Karpas-422 (cell line): ENCODE measurements around the gene B4GALNT3. TPM values are rescaled to one million over a fixed set of nuclear protein-coding genes. Genes with fewer than 3 reads are reported as not detected.

Experiments
- DNase-seq: peaks from one replicate; pipeline ENCODE4 v3.0.0-alpha.2; 2015
- H2AFZ ChIP-seq: fragments of 200-600 bp; sonication (generic); 2 replicates; pipeline ENCODE4 v1.6.1; 2014; ENCODE audit warnings: antibody characterized with exemption, low read length, mixed read lengths
- H3K27ac ChIP-seq: fragments of 200-600 bp; sonication (generic); 2 replicates; pipeline ENCODE4 v1.5.1; 2014; ENCODE audit warnings: mild to moderate bottlenecking, low read length, moderate library complexity
- H3K27me3 ChIP-seq: fragments of 200-600 bp; sonication (generic); 2 replicates; pipeline ENCODE4 v1.6.1; 2014; ENCODE audit warnings: low read length, mixed read lengths
- H3K36me3 ChIP-seq: fragments of 200-600 bp; sonication (generic); 2 replicates; pipeline ENCODE4 v1.6.1; 2014; ENCODE audit warnings: low read length, mixed read lengths; ENCODE audit not compliant: insufficient read depth
- H3K4me1 ChIP-seq: fragments of 200-600 bp; sonication (generic); 2 replicates; pipeline ENCODE4 v1.6.1; 2014; ENCODE audit warnings: mild to moderate bottlenecking, low read length, mixed read lengths
- H3K4me2 ChIP-seq: fragments of 200-600 bp; sonication (generic); 2 replicates; pipeline ENCODE4 v1.6.1; 2014; ENCODE audit warnings: low read length, low read depth, mild to moderate bottlenecking; ENCODE audit not compliant: poor library complexity, severe bottlenecking
- H3K4me3 ChIP-seq: fragments of 200-600 bp; sonication (generic); 2 replicates; pipeline ENCODE4 v1.5.1; 2014; ENCODE audit warnings: mild to moderate bottlenecking, antibody characterized with exemption, low read length, mixed read lengths
- H3K79me2 ChIP-seq: fragments of 200-600 bp; sonication (generic); 2 replicates; pipeline ENCODE4 v1.6.1; 2014; ENCODE audit warnings: mild to moderate bottlenecking, low read length, mixed read lengths
- H3K9ac ChIP-seq: fragments of 200-600 bp; sonication (generic); 2 replicates; pipeline ENCODE4 v1.6.0; 2014; ENCODE audit warnings: low read length
- H3K9me2 ChIP-seq: fragments of 200-600 bp; sonication (generic), shearing (Covaris generic); replicated peaks from 2 replicates; pipeline ENCODE4 v1.6.0; 2014; ENCODE audit warnings: mild to moderate bottlenecking, low read length, moderate library complexity; ENCODE audit not compliant: insufficient read depth
- H3K9me3 ChIP-seq: fragments of 300-700, 200-600 bp; sonication (generic); 2 replicates; pipeline ENCODE4 v1.6.1; 2014; ENCODE audit warnings: low read length, mixed read lengths
- H4K20me1 ChIP-seq: fragments of 200-600 bp; sonication (generic); 2 replicates; pipeline ENCODE4 v1.6.1; 2014; ENCODE audit warnings: mild to moderate bottlenecking, antibody characterized with exemption, low read length, low read depth; ENCODE audit not compliant: insufficient read depth
- total RNA-seq: library from RNA; depleted of rRNA; stranded (reverse); fragments of >200 nt; shearing (Covaris generic); gene quantifications from 2 replicates; pipeline ENCODE4 v1.2.3, GENCODE V29; 2014; ENCODE audit warnings: low replicate concordance

Gene B4GALNT3
- total RNA-seq, 1 experiment from 2014 or later, result 0.30 TPM

DNA sequence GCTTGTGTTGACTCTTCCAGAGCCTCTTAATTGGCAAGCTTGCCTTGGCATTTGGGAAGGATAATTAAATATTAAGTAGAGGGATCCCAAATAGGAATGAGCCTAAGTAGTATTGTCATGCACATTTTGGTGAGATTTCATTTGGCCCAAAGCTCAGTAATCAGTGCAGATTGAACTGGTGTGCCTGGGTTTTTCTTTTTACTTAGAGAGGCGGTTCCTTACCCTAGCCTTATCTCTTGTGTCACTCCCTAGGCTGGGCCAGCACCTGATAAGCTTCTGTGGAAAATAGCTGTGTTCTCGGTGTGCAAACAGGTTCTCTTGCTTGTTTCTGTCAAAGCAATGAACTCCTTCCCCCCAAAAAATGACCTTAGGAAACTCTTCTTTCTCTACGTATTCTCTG is 9.3 kb upstream of the B4GALNT3 start:
- Histone ChIP-seq H3K9me3 (peaks cover 7% of the 10 kb centered on the region), H3K79me2 (no peaks in the 10 kb centered on the region), H3K9ac (no peak overlapping the region), H3K4me1 (no peaks in the 10 kb centered on the region), H3K27ac (no peak overlapping the region), H2AFZ (no peak overlapping the region), H3K4me2 (no peak overlapping the region), H4K20me1 (no peaks in the 10 kb centered on the region), H3K36me3 (no peaks in the 10 kb centered on the region), H3K4me3 (no peak overlapping the region), H3K9me2 (no peaks in the 10 kb centered on the region), H3K27me3 (0 out of 2 replicates have a peak, but pooled peaks cover 2% of the 10 kb centered on the region)
- DNase-seq, result no peak

DNA sequence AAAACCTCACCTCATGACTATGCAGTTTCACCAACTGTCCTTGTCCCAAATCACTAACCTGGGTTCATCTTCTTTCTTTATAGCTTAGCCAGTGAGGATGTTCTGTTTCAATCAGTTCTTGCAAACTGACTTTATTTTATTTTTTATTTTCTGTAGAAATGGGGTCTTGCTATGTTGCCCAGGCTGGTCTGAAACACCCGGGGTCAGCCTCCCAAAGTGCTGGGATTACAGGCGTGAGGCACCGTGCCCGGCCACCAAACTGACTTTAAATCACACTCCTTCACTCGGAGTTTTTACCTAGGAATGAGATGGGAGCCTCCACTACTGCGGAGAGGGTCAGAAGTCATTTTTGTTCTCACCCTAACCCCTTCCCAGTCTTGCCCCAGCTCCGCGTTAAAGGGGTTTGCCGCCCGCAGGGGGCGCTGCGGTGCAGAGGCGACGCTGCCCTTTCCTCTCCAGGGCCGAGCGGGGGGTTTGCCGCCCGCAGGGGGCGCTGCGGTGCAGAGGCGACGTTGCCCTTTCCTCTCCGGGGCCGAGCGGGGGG is 7.0 kb upstream of the B4GALNT3 start:
- Histone ChIP-seq H3K36me3 (no peaks in the 10 kb centered on the region), H3K9me2 (no peaks in the 10 kb centered on the region), H3K9ac (no peak overlapping the region), H3K79me2 (no peaks in the 10 kb centered on the region), H2AFZ (no peak overlapping the region), H3K27ac (no peak overlapping the region), H4K20me1 (no peaks in the 10 kb centered on the region), H3K4me1 (no peaks in the 10 kb centered on the region), H3K9me3 (peaks cover 7% of the 10 kb centered on the region), H3K4me2 (no peak overlapping the region), H3K4me3 (no peak overlapping the region), H3K27me3 (0 out of 2 replicates have a peak, but pooled peaks cover 2% of the 10 kb centered on the region)
- DNase-seq, result peak; percentile 45

DNA sequence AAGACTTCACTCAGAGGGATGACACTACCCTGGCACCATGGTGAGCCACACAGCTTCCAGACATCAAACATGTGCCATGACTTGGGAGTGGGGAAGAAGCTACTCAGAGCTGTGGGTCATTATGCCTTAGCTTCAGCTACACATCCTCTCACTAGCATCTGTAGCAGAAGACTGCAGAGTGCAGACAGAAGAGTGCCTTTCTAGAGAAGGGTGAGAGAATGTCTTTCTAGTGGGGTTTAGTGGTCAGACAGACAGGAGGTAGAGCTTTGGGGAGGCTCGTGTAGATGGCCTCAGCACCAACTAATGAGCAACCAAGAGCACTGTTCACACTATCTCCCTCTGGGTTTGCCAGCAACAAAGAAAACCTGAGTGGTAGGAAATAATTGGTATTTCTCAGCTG is 4.9 kb upstream of the B4GALNT3 start:
- H4K20me1 ChIP-seq, result no peaks in the 10 kb centered on the region
- H3K9me3 ChIP-seq, result peaks cover 7% of the 10 kb centered on the region
- H3K79me2 ChIP-seq, result no peaks in the 10 kb centered on the region
- no peak for DNase-seq
- no peaks in the 10 kb centered on the region for H3K9me2 ChIP-seq
- H3K9ac ChIP-seq, result no peak overlapping the region
- no peaks in the 10 kb centered on the region for H3K27me3 ChIP-seq
- no peak overlapping the region for H2AFZ ChIP-seq
- H3K27ac ChIP-seq, result no peak overlapping the region
- no peak overlapping the region for H3K4me2 ChIP-seq
- H3K4me3 ChIP-seq, result no peak overlapping the region
- H3K36me3 ChIP-seq, result no peaks in the 10 kb centered on the region
- no peaks in the 10 kb centered on the region for H3K4me1 ChIP-seq

DNA sequence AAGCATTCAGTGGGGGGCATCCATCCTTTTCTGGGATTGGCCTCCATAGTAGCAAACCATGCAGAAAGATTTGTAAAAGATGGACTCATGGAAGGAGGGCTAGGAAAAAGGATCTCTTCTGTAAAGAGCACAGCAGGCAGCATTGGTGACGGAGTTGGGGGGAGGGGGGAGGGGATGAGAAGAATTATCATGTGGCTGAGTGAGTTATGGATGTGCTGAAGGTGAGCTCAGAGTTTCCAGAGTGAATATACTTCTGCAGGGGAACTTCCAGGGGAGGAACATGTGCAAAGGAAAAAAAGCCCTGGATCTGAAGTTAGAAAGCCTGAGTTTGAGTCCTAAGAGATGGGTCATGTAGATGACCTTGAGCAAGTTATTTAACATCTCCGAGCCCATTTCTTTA is 3.9 kb upstream of the B4GALNT3 start:
- Histone ChIP-seq H2AFZ (no peak overlapping the region), H3K4me2 (no peak overlapping the region), H3K27me3 (no peaks in the 10 kb centered on the region), H3K9ac (no peak overlapping the region), H3K27ac (no peak overlapping the region), H4K20me1 (no peaks in the 10 kb centered on the region), H3K36me3 (no peaks in the 10 kb centered on the region), H3K9me3 (peaks cover 7% of the 10 kb centered on the region), H3K4me1 (no peaks in the 10 kb centered on the region), H3K9me2 (no peaks in the 10 kb centered on the region), H3K79me2 (no peaks in the 10 kb centered on the region), H3K4me3 (no peak overlapping the region)
- no peak for DNase-seq

DNA sequence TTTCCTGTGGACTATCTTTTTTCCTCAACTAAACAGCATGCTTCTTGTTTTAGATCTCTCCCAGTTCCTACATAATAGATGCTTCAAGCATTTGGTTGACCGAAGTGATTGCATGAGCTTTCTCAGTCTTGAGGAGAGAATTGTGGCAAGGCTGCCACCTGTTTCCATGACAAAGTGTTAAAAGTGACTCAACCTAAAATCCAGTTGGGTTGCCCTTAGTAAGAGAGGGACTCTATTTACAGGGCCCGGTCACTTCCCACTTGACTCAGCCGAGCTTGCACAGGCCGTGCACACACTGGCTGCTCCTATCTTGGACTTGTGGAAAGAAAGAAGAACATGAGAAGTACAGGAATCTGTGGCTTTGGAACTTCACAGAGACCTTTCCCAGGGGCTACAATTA is 2.1 kb upstream of the B4GALNT3 start:
- no peak overlapping the region for H3K27ac ChIP-seq
- H4K20me1 ChIP-seq, result no peaks in the 10 kb centered on the region
- no peak overlapping the region for H3K9ac ChIP-seq
- no peak for DNase-seq
- H3K4me1 ChIP-seq, result no peaks in the 10 kb centered on the region
- H3K79me2 ChIP-seq, result no peaks in the 10 kb centered on the region
- H3K9me3 ChIP-seq, result peaks cover 2% of the 10 kb centered on the region
- no peaks in the 10 kb centered on the region for H3K9me2 ChIP-seq
- no peaks in the 10 kb centered on the region for H3K27me3 ChIP-seq
- no peak overlapping the region for H3K4me2 ChIP-seq
- no peaks in the 10 kb centered on the region for H3K36me3 ChIP-seq
- H3K4me3 ChIP-seq, result no peak overlapping the region
- no peak overlapping the region for H2AFZ ChIP-seq

DNA sequence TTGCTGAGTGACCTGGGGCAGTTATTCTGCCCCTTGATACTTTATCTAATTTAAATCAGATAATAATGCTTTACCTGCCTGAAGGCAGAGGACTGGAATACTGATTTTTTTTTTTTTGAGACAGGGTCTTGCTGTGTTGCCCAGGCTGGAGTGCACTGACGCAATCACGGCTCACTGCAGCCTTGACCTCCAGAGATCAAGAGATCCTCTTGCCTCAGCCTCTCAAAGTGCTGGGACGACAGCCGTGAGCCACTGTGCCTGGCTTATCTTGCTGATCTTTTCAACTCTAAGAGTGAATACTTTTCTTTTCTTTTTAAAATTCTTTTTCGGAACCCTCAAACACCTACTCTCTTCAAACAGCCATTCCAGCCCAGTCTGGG is 699 bp upstream of the B4GALNT3 start:
- Histone ChIP-seq H3K27ac (no peak overlapping the region), H3K79me2 (no peaks in the 10 kb centered on the region), H3K4me1 (no peaks in the 10 kb centered on the region), H3K27me3 (no peaks in the 10 kb centered on the region), H3K4me2 (no peak overlapping the region), H3K9ac (no peak overlapping the region), H3K36me3 (no peaks in the 10 kb centered on the region), H4K20me1 (no peaks in the 10 kb centered on the region), H2AFZ (no peak overlapping the region), H3K9me2 (no peaks in the 10 kb centered on the region), H3K9me3 (no peaks in the 10 kb centered on the region), H3K4me3 (no peak overlapping the region)
- DNase-seq, result no peak

DNA sequence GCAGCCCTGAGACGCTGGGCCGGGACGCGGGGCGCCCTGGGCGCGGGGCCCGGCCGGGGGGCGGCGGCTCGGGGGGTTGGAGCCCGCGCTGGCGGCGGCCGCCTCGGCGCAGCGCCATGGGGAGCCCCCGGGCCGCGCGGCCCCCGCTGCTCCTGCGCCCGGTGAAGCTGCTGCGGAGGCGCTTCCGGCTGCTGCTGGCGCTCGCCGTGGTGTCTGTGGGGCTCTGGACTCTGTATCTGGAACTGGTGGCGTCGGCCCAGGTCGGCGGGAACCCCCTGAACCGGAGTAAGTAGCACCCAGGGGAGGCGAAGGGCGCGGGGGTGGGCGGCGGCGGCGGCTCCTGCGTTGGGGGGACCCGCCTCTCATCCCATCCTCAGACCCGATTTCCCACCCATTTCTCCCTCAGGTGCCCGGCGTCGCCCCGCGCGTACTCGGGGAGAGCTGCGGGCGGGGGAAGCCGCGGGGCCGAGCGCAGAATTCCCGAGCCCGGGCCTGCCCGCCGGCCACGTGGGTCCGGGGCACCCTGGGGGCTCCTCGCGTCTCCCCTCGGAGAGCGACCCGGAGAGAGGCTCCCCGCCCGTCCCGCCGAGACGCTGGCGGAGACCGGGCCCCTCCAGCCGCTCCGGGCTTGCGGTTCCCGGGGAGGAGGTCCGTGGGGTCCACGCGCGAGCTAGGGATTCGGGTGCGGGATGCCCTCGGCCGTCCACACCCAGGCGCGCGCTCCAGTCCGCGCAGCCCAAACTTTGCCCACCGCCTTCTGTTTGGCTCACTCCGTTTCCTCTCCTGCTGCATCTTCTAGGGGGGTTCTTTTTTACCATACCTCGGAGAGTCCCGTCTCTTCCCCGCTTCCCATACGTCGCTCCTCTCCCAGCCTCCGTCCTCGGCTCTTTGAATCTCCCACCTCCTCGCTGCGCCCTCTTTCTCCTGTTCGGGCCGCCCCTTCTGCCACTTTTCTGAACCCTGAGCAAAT is 807 bp downstream of the B4GALNT3 start:
- Histone ChIP-seq H3K4me2 (peak overlapping the region; percentile 26), H3K9me3 (no peaks in the 10 kb centered on the region), H3K27ac (no peak overlapping the region), H2AFZ (no peak overlapping the region), H3K4me3 (peak overlapping the region; percentile 37; the same call in 1 of the 2 replicates), H3K9me2 (no peaks in the 10 kb centered on the region), H3K27me3 (no peaks in the 10 kb centered on the region), H3K79me2 (no peaks in the 10 kb centered on the region), H4K20me1 (no peaks in the 10 kb centered on the region), H3K9ac (no peak overlapping the region), H3K4me1 (no peaks in the 10 kb centered on the region; the same call in 1 of the 2 replicates), H3K36me3 (no peaks in the 10 kb centered on the region)
- DNase-seq, result no peak

DNA sequence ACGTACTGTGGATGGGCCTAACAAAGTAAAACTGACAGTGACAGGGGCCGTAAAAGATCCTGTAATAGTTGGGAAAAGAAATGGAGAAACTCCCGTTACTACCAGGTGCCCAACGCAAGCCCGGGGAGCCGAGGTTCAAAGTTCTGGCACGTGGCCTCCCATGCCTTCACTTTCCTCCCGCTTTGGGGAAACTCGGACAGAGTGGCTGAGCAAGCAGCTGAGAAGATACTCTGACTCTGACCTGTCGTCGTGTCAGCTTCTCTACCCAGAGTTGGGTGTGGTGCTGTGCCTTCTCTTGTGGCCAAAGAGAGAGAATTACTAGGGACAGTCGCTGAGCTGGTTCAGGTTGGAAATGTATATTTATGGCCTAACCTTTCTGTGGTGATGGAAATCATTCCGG is 1.7 kb downstream of the B4GALNT3 start:
- H3K36me3 ChIP-seq, result no peaks in the 10 kb centered on the region
- no peak overlapping the region for H3K27ac ChIP-seq
- H2AFZ ChIP-seq, result no peak overlapping the region
- H3K79me2 ChIP-seq, result no peaks in the 10 kb centered on the region
- no peak overlapping the region for H3K4me3 ChIP-seq
- H3K27me3 ChIP-seq, result no peaks in the 10 kb centered on the region
- H3K4me2 ChIP-seq, result no peak overlapping the region
- DNase-seq, result no peak
- no peaks in the 10 kb centered on the region for H4K20me1 ChIP-seq
- no peaks in the 10 kb centered on the region; the same call in none of the 2 replicates for H3K4me1 ChIP-seq
- H3K9me3 ChIP-seq, result no peaks in the 10 kb centered on the region
- no peaks in the 10 kb centered on the region for H3K9me2 ChIP-seq
- no peak overlapping the region for H3K9ac ChIP-seq
